CD4-positive, CD25-positive, alpha-beta regulatory T cell (primary cell): ENCODE measurements around the gene ZSWIM6. TPM values are rescaled to one million over a fixed set of nuclear protein-coding genes. Genes with fewer than 3 reads are reported as not detected.

Experiments
- ATAC-seq, 2 donors: fragments of 150-1000 bp; cut with Tn5 transposase; one replicate each; pipeline ENCODE4 v1.10.0; 2021; ENCODE audit warnings: low read depth in 2 of 2, moderate number of reproducible peaks in 2 of 2, moderate library complexity in 1 of 2
- DNase-seq, 3 donors: peaks; one replicate each; pipeline versions ENCODE4 v3.0.0 to v3.0.0-alpha.2; 2012 to 2022; ENCODE audit warnings: mixed read lengths in 1 of 3
- H3K27ac ChIP-seq: one replicate; pipeline ENCODE4 v1.7.0; 2013; ENCODE audit warnings: mild to moderate bottlenecking, low read length; ENCODE audit not compliant: insufficient read depth, poor library complexity, severe bottlenecking
- H3K27me3 ChIP-seq: one replicate; pipeline ENCODE4 v1.7.0; 2013; ENCODE audit warnings: low read length; ENCODE audit not compliant: control insufficient read depth, insufficient read depth
- H3K36me3 ChIP-seq: one replicate; pipeline ENCODE4 v1.7.0; 2013; ENCODE audit warnings: mild to moderate bottlenecking, low read length, moderate library complexity; ENCODE audit not compliant: control insufficient read depth, insufficient read depth
- H3K4me1 ChIP-seq: 2 replicates; pipeline ENCODE4 v1.7.0; 2013; ENCODE audit warnings: mild to moderate bottlenecking, low read length; ENCODE audit not compliant: insufficient read depth, control insufficient read depth, poor library complexity, severe bottlenecking
- H3K4me3 ChIP-seq: one replicate; pipeline ENCODE4 v1.7.0; 2013; ENCODE audit warnings: low read depth, mild to moderate bottlenecking, low read length, moderate library complexity
- H3K9me3 ChIP-seq, 2 experiments: 1 replicate in 1 of 2; 2 replicates in 1 of 2; pipeline ENCODE4 v1.7.0; 2013; ENCODE audit warnings: low read length in 2 of 2, mild to moderate bottlenecking in 1 of 2, moderate library complexity in 1 of 2; ENCODE audit not compliant: control insufficient read depth in 2 of 2
- H3K27ac Mint-ChIP-seq, 3 donors: one replicate each; pipeline ENCODE4 v1.8.0; 2020 to 2022; ENCODE audit warnings: mild to moderate bottlenecking in 3 of 3, mixed read lengths in 3 of 3, moderate library complexity in 2 of 3
- H3K27me3 Mint-ChIP-seq: one replicate; pipeline ENCODE4 v1.8.0; 2022; ENCODE audit warnings: mild to moderate bottlenecking, mixed read lengths
- H3K36me3 Mint-ChIP-seq: one replicate; pipeline ENCODE4 v1.8.0; 2020; ENCODE audit warnings: mixed read lengths
- H3K4me1 Mint-ChIP-seq, 4 donors: one replicate each; pipeline ENCODE4 v1.8.0; 2020 to 2022; ENCODE audit warnings: mixed read lengths in 4 of 4, mild to moderate bottlenecking in 1 of 4
- H3K4me3 Mint-ChIP-seq, 4 donors: one replicate each; pipeline ENCODE4 v1.8.0; 2020 to 2022; ENCODE audit warnings: mild to moderate bottlenecking in 4 of 4, mixed read lengths in 4 of 4, moderate library complexity in 3 of 4
- H3K9me3 Mint-ChIP-seq, 7 donors: one replicate each; pipeline ENCODE4 v1.8.0; 2020 to 2022; ENCODE audit warnings: mixed read lengths in 7 of 7, mild to moderate bottlenecking in 3 of 7, moderate library complexity in 2 of 7
- polyA plus RNA-seq, 4 donors: library from polyadenylated mRNA; unstranded; fragments of 300-500 nt; fragmentation: Illumina TruSeq; gene quantifications; one replicate each; pipeline ENCODE4 v1.2.3, GENCODE V29; 2021
- total RNA-seq: library from RNA; stranded (reverse); gene quantifications from one replicate; pipeline ENCODE4 v1.2.3, GENCODE V29; 2022

ZSWIM6 gene
- total and polyA plus RNA-seq, 5 donors from 2014 or later, result 0.41 to 12.2 (median 0.59) TPM

- Histone ChIP-seq H3K9me3 (no peaks in the 10 kb centered on the region), H3K4me3 (no peak overlapping the region), H3K4me1 (no peaks in the 10 kb centered on the region), H3K36me3 (no peaks in the 10 kb centered on the region), H3K27ac (no peak overlapping the region), H3K27me3 (no peaks in the 10 kb centered on the region)
- Mint-ChIP-seq H3K4me3 (no peak overlapping the region), H3K27me3 (no peaks in the 10 kb centered on the region), H3K27ac (peak overlapping the region in 1 of 3 donors; percentile 8), H3K9me3 (peaks cover 0 to 9% (median 0%) of the 10 kb centered on the region in 7 donors), H3K36me3 (peaks cover 32% of the 10 kb centered on the region), H3K4me1 (peaks cover 11 to 30% (median 25%) of the 10 kb centered on the region in 4 donors)
- DNase-seq (no peak), ATAC-seq (no peak)
Observed at GRCh38 chr5:61486476-61486875, 154.4 kb downstream of the ZSWIM6 start.

- ATAC-seq, result no peak
- Mint-ChIP-seq H3K4me3 (no peak overlapping the region), H3K4me1 (peaks cover 11 to 26% (median 19%) of the 10 kb centered on the region in 4 donors), H3K9me3 (peaks cover 0 to 8% (median 0%) of the 10 kb centered on the region in 7 donors), H3K27ac (no peak overlapping the region), H3K27me3 (no peaks in the 10 kb centered on the region), H3K36me3 (peaks cover 40% of the 10 kb centered on the region)
- Histone ChIP-seq H3K27me3 (no peaks in the 10 kb centered on the region), H3K27ac (no peak overlapping the region), H3K9me3 (no peaks in the 10 kb centered on the region), H3K4me1 (no peaks in the 10 kb centered on the region), H3K36me3 (peaks cover 6% of the 10 kb centered on the region), H3K4me3 (no peak overlapping the region)
- DNase-seq, result no peak
Observed at GRCh38 chr5:61489574-61489973, 157.5 kb downstream of the ZSWIM6 start.

GRCh38 chr5:61491861-61492260, 159.8 kb downstream of the ZSWIM6 start:
- H3K36me3 ChIP-seq, result peaks cover 19% of the 10 kb centered on the region
- Mint-ChIP-seq H3K27me3 (no peaks in the 10 kb centered on the region), H3K36me3 (peaks cover 27% of the 10 kb centered on the region), H3K27ac (no peak overlapping the region), H3K9me3 (peaks cover 0 to 6% (median 0%) of the 10 kb centered on the region in 7 donors), H3K4me3 (no peak overlapping the region), H3K4me1 (peaks cover 5 to 12% (median 8%) of the 10 kb centered on the region in 4 donors)
- DNase-seq, result no peak
- ATAC-seq, result no peak
- no peak overlapping the region for H3K4me3 ChIP-seq
- no peaks in the 10 kb centered on the region for H3K27me3 ChIP-seq
- no peaks in the 10 kb centered on the region for H3K4me1 ChIP-seq
- no peak overlapping the region for H3K27ac ChIP-seq
- H3K9me3 ChIP-seq, result no peaks in the 10 kb centered on the region

- no peak for DNase-seq
- Histone ChIP-seq H3K27me3 (no peaks in the 10 kb centered on the region), H3K27ac (no peak overlapping the region), H3K4me1 (no peaks in the 10 kb centered on the region), H3K9me3 (no peaks in the 10 kb centered on the region), H3K4me3 (no peak overlapping the region), H3K36me3 (peaks cover 19% of the 10 kb centered on the region)
- Mint-ChIP-seq H3K27me3 (no peaks in the 10 kb centered on the region), H3K36me3 (peaks cover 22% of the 10 kb centered on the region), H3K27ac (no peak overlapping the region), H3K9me3 (no peaks in the 10 kb centered on the region), H3K4me1 (peaks cover 0 to 8% (median 3%) of the 10 kb centered on the region in 4 donors), H3K4me3 (no peak overlapping the region)
- no peak for ATAC-seq
Observed at GRCh38 chr5:61493973-61494372, 161.9 kb downstream of the ZSWIM6 start.

GRCh38 chr5:61496446-61496845, 164.4 kb downstream of the ZSWIM6 start:
- H3K36me3 ChIP-seq, result peaks cover 19% of the 10 kb centered on the region
- H3K27me3 Mint-ChIP-seq, result no peaks in the 10 kb centered on the region
- H3K36me3 Mint-ChIP-seq, result peaks cover 20% of the 10 kb centered on the region

GRCh38 chr5:61496860-61497259, 164.8 kb downstream of the ZSWIM6 start:
- Mint-ChIP-seq H3K27me3 (no peaks in the 10 kb centered on the region), H3K27ac (no peak overlapping the region), H3K9me3 (no peaks in the 10 kb centered on the region), H3K4me3 (no peak overlapping the region), H3K36me3 (peaks cover 21% of the 10 kb centered on the region), H3K4me1 (peaks cover 0 to 8% (median 5%) of the 10 kb centered on the region in 4 donors)
- H3K4me3 ChIP-seq, result no peak overlapping the region
- no peak overlapping the region for H3K27ac ChIP-seq
- no peak for DNase-seq
- H3K27me3 ChIP-seq, result no peaks in the 10 kb centered on the region
- ATAC-seq, result no peak
- no peaks in the 10 kb centered on the region for H3K4me1 ChIP-seq
- H3K36me3 ChIP-seq, result peaks cover 19% of the 10 kb centered on the region
- no peaks in the 10 kb centered on the region for H3K9me3 ChIP-seq

More at GRCh38 chr5:61496446-61496845, 164.4 kb downstream of the ZSWIM6 start:
- no peak overlapping the region for H3K4me3 ChIP-seq
- no peak for ATAC-seq
- Mint-ChIP-seq H3K4me1 (peaks cover 0 to 8% (median 5%) of the 10 kb centered on the region in 4 donors), H3K9me3 (no peaks in the 10 kb centered on the region), H3K27ac (no peak overlapping the region), H3K4me3 (no peak overlapping the region)
- no peaks in the 10 kb centered on the region for H3K27me3 ChIP-seq
- no peaks in the 10 kb centered on the region for H3K9me3 ChIP-seq
- no peak for DNase-seq
- no peaks in the 10 kb centered on the region for H3K4me1 ChIP-seq
- no peak overlapping the region for H3K27ac ChIP-seq

GRCh38 chr5:61498121-61498520, 166.1 kb downstream of the ZSWIM6 start:
- H3K9me3 Mint-ChIP-seq, result no peaks in the 10 kb centered on the region
- H3K4me3 Mint-ChIP-seq, result no peak overlapping the region
- Histone ChIP-seq H3K27ac (no peak overlapping the region), H3K27me3 (no peaks in the 10 kb centered on the region), H3K4me3 (no peak overlapping the region), H3K9me3 (no peaks in the 10 kb centered on the region), H3K4me1 (no peaks in the 10 kb centered on the region), H3K36me3 (peaks cover 19% of the 10 kb centered on the region)
- ATAC-seq (no peak), DNase-seq (no peak)
- H3K27me3 Mint-ChIP-seq, result no peaks in the 10 kb centered on the region
- peaks cover 26% of the 10 kb centered on the region for H3K36me3 Mint-ChIP-seq
- H3K4me1 Mint-ChIP-seq, result peaks cover 0 to 8% (median 6%) of the 10 kb centered on the region in 4 donors
- H3K27ac Mint-ChIP-seq, result no peak overlapping the region

- H3K27ac Mint-ChIP-seq, result no peak overlapping the region
- no peaks in the 10 kb centered on the region for H3K36me3 ChIP-seq
Observed at GRCh38 chr5:61501971-61502370, 169.9 kb downstream of the ZSWIM6 start.

More at GRCh38 chr5:61501971-61502370, 169.9 kb downstream of the ZSWIM6 start:
- ATAC-seq (no peak), DNase-seq (no peak)
- no peaks in the 10 kb centered on the region for H3K4me1 ChIP-seq
- H3K9me3 ChIP-seq, result no peaks in the 10 kb centered on the region
- peaks cover 0 to 9% (median 8%) of the 10 kb centered on the region in 4 donors for H3K4me1 Mint-ChIP-seq
- H3K27me3 ChIP-seq, result no peaks in the 10 kb centered on the region
- H3K36me3 Mint-ChIP-seq, result peaks cover 12% of the 10 kb centered on the region
- no peaks in the 10 kb centered on the region for H3K27me3 Mint-ChIP-seq
- no peak overlapping the region for H3K4me3 Mint-ChIP-seq
- no peak overlapping the region for H3K27ac ChIP-seq
- H3K4me3 ChIP-seq, result no peak overlapping the region
- no peaks in the 10 kb centered on the region for H3K9me3 Mint-ChIP-seq
